Measurements from ENCODE around the gene ADD3. TPM values are rescaled to one million over a fixed set of nuclear protein-coding genes. Genes with fewer than 3 reads are reported as not detected.
"Not testable (repeated sequence)": the region's sequence is repeated elsewhere in the genome, so short reads cannot be mapped to it uniquely, and the experiment has no call there.

The ADD3 gene
- total RNA-seq, 1 experiment from 2014 or later, result 86.7 TPM

DNA sequence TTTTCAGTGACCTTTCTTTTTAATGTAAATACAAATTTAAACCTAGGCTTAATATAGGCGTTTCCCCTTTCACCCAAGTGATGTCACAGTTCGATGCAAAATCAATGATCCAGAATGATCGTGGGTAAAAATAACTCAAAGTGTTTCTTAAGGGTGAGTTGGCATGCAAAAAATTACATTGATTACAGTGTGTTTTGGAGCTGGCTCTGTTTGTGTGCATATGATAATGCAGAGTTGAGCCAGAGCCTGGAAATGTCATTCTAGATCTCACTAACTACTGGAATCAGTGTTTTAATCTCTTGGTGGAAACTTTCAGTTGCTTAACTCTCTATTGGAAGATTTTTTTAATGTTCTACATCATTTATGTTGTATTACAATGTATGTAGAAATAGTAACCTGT lies 127.1 kb downstream of the ADD3 start:
- no peak for DNase-seq (ENCODE audit: low spot score)
- no peaks in the 10 kb centered on the region for H3K9me3 Mint-ChIP-seq
- ChIA-PET CTCF (no interaction called here), POLR2A (no interaction called here)
- no peak for ATAC-seq
- H3K4me3 Mint-ChIP-seq, result no peak overlapping the region
- H3K4me1 Mint-ChIP-seq, result 0 out of 2 replicates have a peak, but pooled peaks cover 3% of the 10 kb centered on the region
- peaks cover 30% of the 10 kb centered on the region for H3K36me3 Mint-ChIP-seq
- H3K27ac Mint-ChIP-seq, result no peak overlapping the region
- no peaks in the 10 kb centered on the region for H3K27me3 Mint-ChIP-seq (ENCODE audit: low read depth)
- TF ChIP-seq, protein P1, sequence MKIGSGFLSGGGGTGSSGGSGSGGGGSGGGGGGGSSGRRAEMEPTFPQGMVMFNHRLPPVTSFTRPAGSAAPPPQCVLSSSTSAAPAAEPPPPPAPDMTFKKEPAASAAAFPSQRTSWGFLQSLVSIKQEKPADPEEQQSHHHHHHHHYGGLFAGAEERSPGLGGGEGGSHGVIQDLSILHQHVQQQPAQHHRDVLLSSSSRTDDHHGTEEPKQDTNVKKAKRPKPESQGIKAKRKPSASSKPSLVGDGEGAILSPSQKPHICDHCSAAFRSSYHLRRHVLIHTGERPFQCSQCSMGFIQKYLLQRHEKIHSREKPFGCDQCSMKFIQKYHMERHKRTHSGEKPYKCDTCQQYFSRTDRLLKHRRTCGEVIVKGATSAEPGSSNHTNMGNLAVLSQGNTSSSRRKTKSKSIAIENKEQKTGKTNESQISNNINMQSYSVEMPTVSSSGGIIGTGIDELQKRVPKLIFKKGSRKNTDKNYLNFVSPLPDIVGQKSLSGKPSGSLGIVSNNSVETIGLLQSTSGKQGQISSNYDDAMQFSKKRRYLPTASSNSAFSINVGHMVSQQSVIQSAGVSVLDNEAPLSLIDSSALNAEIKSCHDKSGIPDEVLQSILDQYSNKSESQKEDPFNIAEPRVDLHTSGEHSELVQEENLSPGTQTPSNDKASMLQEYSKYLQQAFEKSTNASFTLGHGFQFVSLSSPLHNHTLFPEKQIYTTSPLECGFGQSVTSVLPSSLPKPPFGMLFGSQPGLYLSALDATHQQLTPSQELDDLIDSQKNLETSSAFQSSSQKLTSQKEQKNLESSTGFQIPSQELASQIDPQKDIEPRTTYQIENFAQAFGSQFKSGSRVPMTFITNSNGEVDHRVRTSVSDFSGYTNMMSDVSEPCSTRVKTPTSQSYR (CRISPR knock-in tag; IDR thresholded peaks at IDR 0.05), result no peak
- no peak for TF ChIP-seq ZMAT4 (CRISPR knock-in tag; IDR thresholded peaks at IDR 0.05)
- TF ChIP-seq ATF1 (CRISPR knock-in tag; IDR thresholded peaks at IDR 0.05), result no peak
- TF ChIP-seq JUN (CRISPR knock-in tag; IDR thresholded peaks at IDR 0.05), result no peak
- TF ChIP-seq ESRRA (CRISPR knock-in tag; IDR thresholded peaks at IDR 0.05; ENCODE audit: borderline replicate concordance), result no peak
- TF ChIP-seq TP53 (CRISPR knock-in tag; IDR thresholded peaks at IDR 0.05), result no peak
- TF ChIP-seq, protein P2, sequence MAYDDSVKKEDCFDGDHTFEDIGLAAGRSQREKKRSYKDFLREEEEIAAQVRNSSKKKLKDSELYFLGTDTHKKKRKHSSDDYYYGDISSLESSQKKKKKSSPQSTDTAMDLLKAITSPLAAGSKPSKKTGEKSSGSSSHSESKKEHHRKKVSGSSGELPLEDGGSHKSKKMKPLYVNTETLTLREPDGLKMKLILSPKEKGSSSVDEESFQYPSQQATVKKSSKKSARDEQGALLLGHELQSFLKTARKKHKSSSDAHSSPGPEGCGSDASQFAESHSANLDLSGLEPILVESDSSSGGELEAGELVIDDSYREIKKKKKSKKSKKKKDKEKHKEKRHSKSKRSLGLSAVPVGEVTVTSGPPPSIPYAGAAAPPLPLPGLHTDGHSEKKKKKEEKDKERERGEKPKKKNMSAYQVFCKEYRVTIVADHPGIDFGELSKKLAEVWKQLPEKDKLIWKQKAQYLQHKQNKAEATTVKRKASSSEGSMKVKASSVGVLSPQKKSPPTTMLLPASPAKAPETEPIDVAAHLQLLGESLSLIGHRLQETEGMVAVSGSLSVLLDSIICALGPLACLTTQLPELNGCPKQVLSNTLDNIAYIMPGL (CRISPR knock-in tag; IDR thresholded peaks at IDR 0.05), result no peak

DNA sequence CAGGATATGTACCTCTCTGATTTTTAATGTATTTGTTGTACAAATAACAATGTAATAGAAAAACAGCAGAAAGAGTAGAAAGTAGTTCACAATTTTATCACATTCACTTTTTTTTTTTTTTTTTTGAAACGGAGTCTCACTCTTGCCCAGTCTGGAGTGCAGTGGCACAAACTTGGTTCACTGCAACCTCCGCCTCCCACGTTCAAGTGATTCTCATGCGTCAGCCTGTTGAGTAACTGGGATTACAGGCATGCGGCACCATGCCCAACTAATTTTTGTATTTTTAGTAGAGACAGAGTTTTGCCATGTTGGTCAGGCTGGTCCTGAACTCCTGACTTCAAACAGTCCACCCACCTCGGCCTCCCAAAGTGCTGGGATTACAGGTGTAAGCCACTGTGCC lies 128.1 kb downstream of the ADD3 start:
- H3K9me3 Mint-ChIP-seq; H3K4me3 Mint-ChIP-seq; ATAC-seq; H3K4me1 Mint-ChIP-seq; DNase-seq (ENCODE audit: low spot score); H3K27me3 Mint-ChIP-seq (ENCODE audit: low read depth); H3K27ac Mint-ChIP-seq; POLR2A ChIA-PET: not testable (repeated sequence)
- CTCF ChIA-PET, result interaction anchor here (1.0 to 1.2 kb wide), 3 partner anchors 17 to 252 kb away, joined by 3 to 7 read pairs (median 3); no protein-coding TSS in a partner anchor
- peaks cover 21% of the 10 kb centered on the region for H3K36me3 Mint-ChIP-seq

GRCh38 chr10:110137142-110137545 lies 129.4 kb downstream of the ADD3 start:
- DNase-seq (ENCODE audit: low spot score), result no peak
- Mint-ChIP-seq H3K27me3 (ENCODE audit: low read depth) (no peaks in the 10 kb centered on the region), H3K36me3 (peaks cover 10% of the 10 kb centered on the region), H3K27ac (peak overlapping the region; percentile 25; the same call in 1 of the 2 replicates), H3K4me1 (0 out of 2 replicates have a peak, but pooled peaks cover 3% of the 10 kb centered on the region), H3K4me3 (no peak overlapping the region), H3K9me3 (no peaks in the 10 kb centered on the region)
- TF ChIP-seq ATF3 (CRISPR knock-in tag; conservative IDR thresholded peaks at IDR 0.05), result no peak
- TF ChIP-seq CTCF (IDR thresholded peaks at IDR 0.05), result peak; percentile 60
- TF ChIP-seq ZNF317 (CRISPR knock-in tag; IDR thresholded peaks at IDR 0.05; ENCODE audit: borderline replicate concordance, low read depth), result peak; percentile 68
- ChIA-PET POLR2A (no interaction called here), CTCF (interaction anchor here (1.5 to 3.0 kb wide), 9 partner anchors 12 to 253 kb away, joined by 3 to 36 read pairs (median 9); partner anchors contain the start of gene MXI1)
- ATAC-seq, result peak; percentile 67

DNA sequence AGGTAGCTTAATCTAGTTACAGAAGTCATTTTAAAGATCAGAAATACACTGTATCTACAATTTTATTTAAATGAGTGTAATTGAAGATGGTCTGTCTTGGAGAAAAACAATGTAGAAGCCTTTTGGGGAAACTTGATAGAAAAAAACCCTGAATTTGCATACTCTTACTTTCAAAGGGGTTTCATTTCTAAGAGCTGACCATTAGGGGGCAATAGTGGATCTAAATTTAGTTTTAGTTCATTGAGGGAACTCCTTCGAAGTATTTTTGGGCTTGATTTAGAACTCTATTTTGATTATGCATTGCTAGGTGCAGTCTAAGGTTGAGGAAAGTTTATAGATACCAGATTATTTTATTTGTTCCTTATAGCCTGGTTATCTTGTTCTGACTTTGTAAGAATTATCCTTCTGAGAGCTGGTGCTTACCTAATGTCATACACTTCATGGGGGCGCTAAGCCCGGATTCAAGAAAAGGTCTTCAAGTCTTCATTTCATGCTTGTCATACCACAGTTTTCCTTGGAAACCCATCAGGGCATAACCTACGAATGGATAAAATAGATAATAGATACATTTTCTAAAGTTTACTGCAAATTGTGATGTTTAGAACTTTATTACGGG lies 130.5 kb downstream of the ADD3 start:
- Mint-ChIP-seq H3K27ac (no peak overlapping the region), H3K36me3 (peaks cover under 1% of the 10 kb centered on the region), H3K4me3 (no peak overlapping the region), H3K4me1 (0 out of 2 replicates have a peak, but pooled peaks cover 3% of the 10 kb centered on the region), H3K27me3 (ENCODE audit: low read depth) (peaks cover 4% of the 10 kb centered on the region; the same call in 1 of the 2 replicates), H3K9me3 (no peaks in the 10 kb centered on the region)
- POLR2A ChIA-PET, result no interaction called here
- CTCF ChIA-PET, result interaction anchor here (0.6 to 3.0 kb wide), 33 partner anchors 9 to 554 kb away, joined by 3 to 36 read pairs (median 4); partner anchors contain the start of gene MXI1
- DNase-seq (ENCODE audit: low spot score), result no peak
- ATAC-seq, result peak; percentile 33
- TF ChIP-seq, protein P3, sequence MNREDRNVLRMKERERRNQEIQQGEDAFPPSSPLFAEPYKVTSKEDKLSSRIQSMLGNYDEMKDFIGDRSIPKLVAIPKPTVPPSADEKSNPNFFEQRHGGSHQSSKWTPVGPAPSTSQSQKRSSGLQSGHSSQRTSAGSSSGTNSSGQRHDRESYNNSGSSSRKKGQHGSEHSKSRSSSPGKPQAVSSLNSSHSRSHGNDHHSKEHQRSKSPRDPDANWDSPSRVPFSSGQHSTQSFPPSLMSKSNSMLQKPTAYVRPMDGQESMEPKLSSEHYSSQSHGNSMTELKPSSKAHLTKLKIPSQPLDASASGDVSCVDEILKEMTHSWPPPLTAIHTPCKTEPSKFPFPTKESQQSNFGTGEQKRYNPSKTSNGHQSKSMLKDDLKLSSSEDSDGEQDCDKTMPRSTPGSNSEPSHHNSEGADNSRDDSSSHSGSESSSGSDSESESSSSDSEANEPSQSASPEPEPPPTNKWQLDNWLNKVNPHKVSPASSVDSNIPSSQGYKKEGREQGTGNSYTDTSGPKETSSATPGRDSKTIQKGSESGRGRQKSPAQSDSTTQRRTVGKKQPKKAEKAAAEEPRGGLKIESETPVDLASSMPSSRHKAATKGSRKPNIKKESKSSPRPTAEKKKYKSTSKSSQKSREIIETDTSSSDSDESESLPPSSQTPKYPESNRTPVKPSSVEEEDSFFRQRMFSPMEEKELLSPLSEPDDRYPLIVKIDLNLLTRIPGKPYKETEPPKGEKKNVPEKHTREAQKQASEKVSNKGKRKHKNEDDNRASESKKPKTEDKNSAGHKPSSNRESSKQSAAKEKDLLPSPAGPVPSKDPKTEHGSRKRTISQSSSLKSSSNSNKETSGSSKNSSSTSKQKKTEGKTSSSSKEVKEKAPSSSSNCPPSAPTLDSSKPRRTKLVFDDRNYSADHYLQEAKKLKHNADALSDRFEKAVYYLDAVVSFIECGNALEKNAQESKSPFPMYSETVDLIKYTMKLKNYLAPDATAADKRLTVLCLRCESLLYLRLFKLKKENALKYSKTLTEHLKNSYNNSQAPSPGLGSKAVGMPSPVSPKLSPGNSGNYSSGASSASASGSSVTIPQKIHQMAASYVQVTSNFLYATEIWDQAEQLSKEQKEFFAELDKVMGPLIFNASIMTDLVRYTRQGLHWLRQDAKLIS (CRISPR knock-in tag; IDR thresholded peaks at IDR 0.05; ENCODE audit: borderline replicate concordance), result no peak
- TF ChIP-seq FOXP1 (CRISPR knock-in tag; IDR thresholded peaks at IDR 0.05; ENCODE audit: borderline replicate concordance), result no peak
- peak; percentile 38; the same call in 1 of the 2 replicates for TF ChIP-seq CTCF (IDR thresholded peaks at IDR 0.05)
- TF ChIP-seq CREB1 (CRISPR knock-in tag; IDR thresholded peaks at IDR 0.05), result no peak

All from WTC11 (cell line).